Measurements from ENCODE around the gene ZNF428.
"Not testable (repeated sequence)": the region's sequence is repeated elsewhere in the genome, so short reads cannot be mapped to it uniquely, and the experiment has no call there.

Gene ZNF428

GRCh38 chr19:43616954-43617353, 2.5 kb downstream of the ZNF428 start:
- H3K9me3 ChIP-seq (ENCODE audit: control insufficient read depth, insufficient read depth, low read length): no peaks in the 10 kb centered on the region
- no peaks in the 10 kb centered on the region for H3K36me3 ChIP-seq (ENCODE audit: insufficient read depth, low read length)
- H3K4me1 ChIP-seq (ENCODE audit: insufficient read depth, low read length): no peaks in the 10 kb centered on the region; the same call in 1 of the 2 replicates
- H3K9ac ChIP-seq (ENCODE audit: low read depth, low read length): no peak overlapping the region

GRCh38 chr19:43616306-43616705, 3.1 kb downstream of the ZNF428 start:
- Histone ChIP-seq H3K9ac (ENCODE audit: low read depth, low read length) (no peak overlapping the region), H3K36me3 (ENCODE audit: insufficient read depth, low read length) (no peaks in the 10 kb centered on the region), H3K4me1 (ENCODE audit: insufficient read depth, low read length) (no peaks in the 10 kb centered on the region; the same call in 1 of the 2 replicates), H3K9me3 (ENCODE audit: control insufficient read depth, insufficient read depth, low read length) (no peaks in the 10 kb centered on the region)

GRCh38 chr19:43612374-43612773, 7.1 kb downstream of the ZNF428 start:
- no peaks in the 10 kb centered on the region for H3K9me3 ChIP-seq (ENCODE audit: control insufficient read depth, insufficient read depth, low read length)
- no peaks in the 10 kb centered on the region for H3K4me1 ChIP-seq (ENCODE audit: insufficient read depth, low read length)
- no peak overlapping the region for H3K9ac ChIP-seq (ENCODE audit: low read depth, low read length)
- H3K36me3 ChIP-seq (ENCODE audit: insufficient read depth, low read length): no peaks in the 10 kb centered on the region

DNA sequence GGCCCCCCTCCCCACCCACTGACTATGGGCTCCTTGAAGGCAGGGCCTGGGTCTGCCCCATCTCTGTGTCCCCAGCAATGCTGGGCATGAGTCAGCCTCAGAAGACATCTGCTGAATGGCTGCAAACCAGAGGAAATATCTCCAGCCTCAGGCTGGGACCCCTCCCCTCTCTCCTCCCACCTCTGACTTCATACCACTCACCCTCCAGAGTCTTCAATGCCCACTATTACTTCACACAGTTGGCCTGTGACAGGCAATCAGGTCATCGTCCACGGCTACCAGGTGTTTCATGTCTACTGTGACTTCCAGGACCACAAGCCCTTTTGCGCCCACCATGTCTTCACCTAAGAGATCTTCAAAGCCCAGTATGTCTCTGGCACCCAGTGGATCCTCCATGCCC, 7.6 kb downstream of the ZNF428 start, which contains the start of gene SRRM5:
TSS of gene SRRM5 (plus strand) at position 301 of the 400 bp plus-strand sequence. CDS start at position 335, 34 bp downstream.
- no peaks in the 10 kb centered on the region for H3K36me3 ChIP-seq (ENCODE audit: insufficient read depth, low read length)
- no peak within 1 kb of the TSS for H3K9ac ChIP-seq (ENCODE audit: low read depth, low read length)
- no peaks in the 10 kb centered on the region for H3K4me1 ChIP-seq (ENCODE audit: insufficient read depth, low read length)

DNA sequence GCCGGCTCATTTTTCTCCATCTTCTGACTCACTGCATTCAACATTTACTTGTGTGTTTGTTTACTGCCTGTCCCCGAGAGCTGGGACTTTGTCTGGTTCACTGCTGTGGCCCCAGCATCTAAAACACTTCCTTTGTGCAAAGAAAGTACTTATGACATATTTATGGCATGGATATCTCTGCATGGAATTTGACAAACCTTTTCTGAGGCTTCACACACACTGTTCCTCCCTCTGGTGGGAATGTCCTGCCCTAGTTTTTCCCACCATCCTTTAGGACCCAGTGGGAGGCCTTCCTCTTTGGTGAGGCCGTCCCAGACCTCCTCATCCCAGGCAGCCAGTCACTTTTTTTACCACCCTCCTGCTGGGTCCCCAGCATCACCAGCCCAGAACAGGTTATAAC, 8.9 kb downstream of the ZNF428 start:
- no peaks in the 10 kb centered on the region for H3K9me3 ChIP-seq (ENCODE audit: control insufficient read depth, insufficient read depth, low read length)
- no peaks in the 10 kb centered on the region for H3K4me1 ChIP-seq (ENCODE audit: insufficient read depth, low read length)
- no peak overlapping the region for H3K9ac ChIP-seq (ENCODE audit: low read depth, low read length)
- no peaks in the 10 kb centered on the region for H3K36me3 ChIP-seq (ENCODE audit: insufficient read depth, low read length)

More for the DNA sequence above, 7.6 kb downstream of the ZNF428 start, which contains the start of gene SRRM5:
- H3K9me3 ChIP-seq (ENCODE audit: control insufficient read depth, insufficient read depth, low read length): no peaks in the 10 kb centered on the region

GRCh38 chr19:43609872-43610271, 9.6 kb downstream of the ZNF428 start:
- Histone ChIP-seq H3K36me3 (ENCODE audit: insufficient read depth, low read length) (no peaks in the 10 kb centered on the region), H3K4me1 (ENCODE audit: insufficient read depth, low read length) (no peaks in the 10 kb centered on the region), H3K9me3 (ENCODE audit: control insufficient read depth, insufficient read depth, low read length) (no peaks in the 10 kb centered on the region), H3K9ac (ENCODE audit: low read depth, low read length) (no peak overlapping the region)

- H3K4me1 ChIP-seq (ENCODE audit: insufficient read depth, low read length): no peaks in the 10 kb centered on the region
- no peak overlapping the region for H3K9ac ChIP-seq (ENCODE audit: low read depth, low read length)
Measured at GRCh38 chr19:43607238-43608205, 11.9 kb downstream of the ZNF428 start.

GRCh38 chr19:43606569-43607229, 12.7 kb downstream of the ZNF428 start:
- Histone ChIP-seq H3K9ac (ENCODE audit: low read depth, low read length) (no peak overlapping the region), H3K9me3 (ENCODE audit: control insufficient read depth, insufficient read depth, low read length) (no peaks in the 10 kb centered on the region), H3K4me1 (ENCODE audit: insufficient read depth, low read length) (no peaks in the 10 kb centered on the region), H3K36me3 (ENCODE audit: insufficient read depth, low read length) (no peaks in the 10 kb centered on the region)

More at GRCh38 chr19:43607238-43608205, 11.9 kb downstream of the ZNF428 start:
- Histone ChIP-seq H3K36me3 (ENCODE audit: insufficient read depth, low read length) (no peaks in the 10 kb centered on the region), H3K9me3 (ENCODE audit: control insufficient read depth, insufficient read depth, low read length) (no peaks in the 10 kb centered on the region)

GRCh38 chr19:43605875-43606568, 13.4 kb downstream of the ZNF428 start:
- Histone ChIP-seq H3K4me1 (ENCODE audit: insufficient read depth, low read length) (no peaks in the 10 kb centered on the region), H3K9ac (ENCODE audit: low read depth, low read length) (no peak overlapping the region), H3K9me3 (ENCODE audit: control insufficient read depth, insufficient read depth, low read length) (no peaks in the 10 kb centered on the region), H3K36me3 (ENCODE audit: insufficient read depth, low read length) (no peaks in the 10 kb centered on the region)

DNA sequence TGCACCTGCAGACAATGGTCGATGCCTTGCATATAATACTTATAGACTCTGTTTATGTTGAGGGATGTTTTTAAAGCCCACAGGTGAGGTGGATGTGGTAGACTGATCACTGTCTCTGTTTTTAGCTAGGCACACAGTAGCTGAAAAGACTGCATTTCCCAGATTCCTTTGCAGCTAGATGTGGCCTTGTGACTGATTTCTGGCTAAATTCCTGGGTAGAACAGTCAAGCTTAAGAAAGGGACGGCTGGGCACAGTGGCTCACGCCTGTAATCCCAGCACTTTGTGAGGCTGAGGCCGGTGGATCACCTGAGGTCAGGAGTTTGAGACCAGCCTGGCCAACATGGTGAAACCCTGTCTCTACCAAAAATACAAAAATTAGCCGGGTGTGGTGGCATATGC, 19.1 kb downstream of the ZNF428 start:
- H3K4me1 ChIP-seq (ENCODE audit: insufficient read depth, low read length): not testable (repeated sequence)

GRCh38 chr19:43599635-43600295, 19.7 kb downstream of the ZNF428 start:
- peaks cover 3% of the 10 kb centered on the region; the same call in 1 of the 2 replicates for H3K36me3 ChIP-seq (ENCODE audit: insufficient read depth, low read length)
- H3K9ac ChIP-seq (ENCODE audit: low read depth, low read length): no peak overlapping the region
- no peaks in the 10 kb centered on the region for H3K4me1 ChIP-seq (ENCODE audit: insufficient read depth, low read length)
- no peaks in the 10 kb centered on the region for H3K9me3 ChIP-seq (ENCODE audit: control insufficient read depth, insufficient read depth, low read length)

More for the DNA sequence above, 19.1 kb downstream of the ZNF428 start:
- not testable (repeated sequence) for H3K36me3 ChIP-seq (ENCODE audit: insufficient read depth, low read length); H3K9ac ChIP-seq (ENCODE audit: low read depth, low read length); H3K9me3 ChIP-seq (ENCODE audit: control insufficient read depth, insufficient read depth, low read length)

- Histone ChIP-seq H3K9me3 (ENCODE audit: control insufficient read depth, insufficient read depth, low read length) (no peaks in the 10 kb centered on the region), H3K36me3 (ENCODE audit: insufficient read depth, low read length) (peaks cover 6% of the 10 kb centered on the region; the same call in 1 of the 2 replicates), H3K4me1 (ENCODE audit: insufficient read depth, low read length) (no peaks in the 10 kb centered on the region), H3K9ac (ENCODE audit: low read depth, low read length) (no peak overlapping the region)
Measured at GRCh38 chr19:43598445-43599240, 20.8 kb downstream of the ZNF428 start.

DNA sequence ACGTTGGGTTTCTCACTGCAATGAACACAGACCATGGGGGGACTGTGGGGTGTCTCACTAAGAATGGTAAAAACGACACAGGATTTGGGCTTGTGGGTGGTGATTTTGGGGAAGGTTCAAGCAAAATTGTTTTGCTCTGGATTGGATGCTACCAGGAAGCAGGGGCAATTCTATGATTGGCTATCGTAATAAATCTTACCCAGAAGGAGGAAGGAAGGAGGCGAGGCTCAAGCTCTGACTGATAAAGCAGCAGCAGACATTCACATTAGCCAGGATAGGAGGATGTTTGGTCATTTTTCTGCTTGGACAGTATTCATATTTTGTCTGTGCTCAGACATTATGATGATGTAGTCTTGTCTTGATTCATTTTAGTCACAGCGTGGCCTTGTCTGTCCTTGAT, 21.6 kb downstream of the ZNF428 start:
- Histone ChIP-seq H3K36me3 (ENCODE audit: insufficient read depth, low read length) (peaks cover 7% of the 10 kb centered on the region; the same call in 1 of the 2 replicates), H3K9me3 (ENCODE audit: control insufficient read depth, insufficient read depth, low read length) (no peaks in the 10 kb centered on the region), H3K4me1 (ENCODE audit: insufficient read depth, low read length) (no peaks in the 10 kb centered on the region), H3K9ac (ENCODE audit: low read depth, low read length) (no peak overlapping the region)
